Fibroblast of skin of right biceps (primary cell): ENCODE data around the gene MALAT1.

Experiments used
- DNase-seq: peaks from one replicate; pipeline ENCODE4 v3.0.0-alpha.2; 2013

MALAT1 gene

GRCh38 chr11:65479184-65480145 is 19.4 kb upstream of the MALAT1 start:
- peak; percentile 82 for DNase-seq

DNA sequence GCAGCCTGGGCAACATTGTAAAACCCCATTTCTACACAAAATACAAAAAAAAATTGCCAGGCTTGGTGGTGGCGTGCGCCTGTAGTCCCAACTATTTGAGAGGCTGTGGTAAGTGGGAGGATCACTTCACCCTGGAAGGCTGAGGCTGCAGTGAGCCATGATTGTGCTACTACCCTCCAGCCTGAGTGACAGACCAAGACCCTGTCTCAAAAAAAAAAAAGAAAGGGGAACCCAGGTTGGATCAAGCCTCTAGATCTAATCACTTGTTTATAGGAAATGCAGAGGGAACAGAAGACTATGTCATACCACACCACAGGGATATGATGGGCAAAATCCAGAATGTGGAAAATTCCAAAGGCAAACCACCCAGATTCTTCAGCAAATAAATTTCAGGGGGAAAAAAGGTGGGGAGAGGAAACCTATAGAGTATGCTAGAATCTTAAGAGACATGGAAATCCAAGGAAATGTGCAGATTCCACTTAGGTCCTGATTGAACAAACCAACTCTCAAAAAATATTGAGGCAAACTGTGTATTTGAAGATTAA is 16.5 kb upstream of the MALAT1 start:
- DNase-seq: peak; percentile 55

DNA sequence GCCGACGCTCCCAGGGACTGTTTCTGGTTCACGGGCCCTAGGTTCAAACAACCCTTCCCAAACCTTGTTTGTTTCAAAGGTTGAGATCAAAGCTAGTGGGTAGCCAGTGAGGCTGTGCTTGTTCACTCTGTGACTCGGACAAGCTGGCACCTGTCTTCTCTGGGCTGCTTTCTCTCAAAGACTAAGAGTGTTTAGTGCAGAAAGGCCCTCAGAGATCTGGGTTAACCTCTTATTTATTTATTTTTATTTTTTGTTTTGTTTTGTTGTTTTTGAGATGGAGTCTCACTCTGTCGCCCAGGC is 13.0 kb upstream of the MALAT1 start:
- DNase-seq: no peak

GRCh38 chr11:65486570-65487466 is 12.0 kb upstream of the MALAT1 start:
- DNase-seq: no peak

GRCh38 chr11:65487467-65488272 is 11.2 kb upstream of the MALAT1 start:
- peak; percentile 100 for DNase-seq

DNA sequence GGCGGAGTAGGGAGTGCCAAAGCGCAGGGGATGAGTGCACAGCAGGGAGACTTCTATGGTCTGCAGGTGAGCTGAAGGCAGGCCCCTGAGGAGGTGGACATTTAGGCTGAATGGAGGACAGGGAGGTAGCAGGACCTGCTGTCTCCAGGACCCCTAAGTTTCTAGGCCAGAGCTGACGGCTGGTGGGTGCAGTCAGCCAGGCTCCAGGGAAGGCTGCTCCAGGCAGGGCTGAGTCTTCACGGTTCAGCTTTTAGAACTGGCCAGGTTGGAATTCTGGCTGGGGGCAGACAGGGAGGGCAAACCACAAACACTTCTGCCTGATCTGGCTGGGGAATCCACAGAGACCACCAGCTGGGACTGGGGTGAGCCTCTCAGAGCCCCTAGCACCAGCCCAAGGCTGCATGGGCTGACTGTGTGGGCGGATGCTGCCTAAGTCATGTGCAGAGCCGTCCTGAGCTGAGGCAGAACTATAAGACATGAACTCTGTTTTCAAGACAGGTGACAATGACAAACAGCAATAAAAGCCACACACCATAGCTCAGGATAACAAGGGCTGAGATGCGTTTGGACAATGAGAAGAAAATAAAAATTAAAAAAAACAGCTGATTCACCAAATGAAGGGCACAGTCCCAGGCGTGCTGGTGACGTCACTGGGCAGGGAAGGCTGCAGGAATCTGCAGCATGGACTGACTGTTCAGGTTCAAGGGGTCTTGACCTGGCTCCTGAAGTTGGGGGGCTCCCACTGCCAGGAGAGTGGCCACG is 10.4 kb upstream of the MALAT1 start:
- DNase-seq: peak; percentile 62

DNA sequence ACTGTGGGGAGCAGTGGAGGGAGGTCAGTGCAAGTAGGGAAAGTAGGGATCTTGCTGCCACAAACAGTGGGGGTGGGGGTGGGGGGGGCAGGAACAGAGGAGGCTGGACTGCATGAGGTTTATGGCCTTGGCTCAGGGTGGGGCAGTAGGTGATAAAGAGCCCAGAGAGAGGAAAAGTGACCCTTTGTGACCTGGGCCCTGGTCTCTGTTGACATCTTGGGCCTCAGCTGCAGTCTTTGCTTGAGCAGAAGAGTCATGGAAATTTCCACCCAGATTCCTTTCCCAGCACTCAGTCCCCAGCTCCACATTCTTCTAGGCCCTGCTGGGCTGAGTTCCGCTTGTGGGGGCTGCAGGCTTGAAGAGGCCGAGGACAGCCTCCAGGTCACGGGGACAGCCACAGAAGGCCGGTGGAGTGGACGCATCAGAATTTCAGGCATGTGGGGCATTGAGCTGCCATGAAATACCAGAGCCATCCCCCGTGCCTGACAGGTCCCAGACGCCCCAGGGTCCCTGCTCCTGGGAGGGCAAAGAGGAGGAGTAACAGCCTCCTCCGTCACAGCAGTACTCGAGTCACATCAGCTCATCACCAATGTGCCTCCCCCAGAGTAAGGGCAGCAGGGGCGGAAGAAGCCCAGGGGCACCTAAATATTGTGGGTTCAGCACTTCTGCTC is 9.7 kb upstream of the MALAT1 start:
- peak; percentile 86 for DNase-seq

DNA sequence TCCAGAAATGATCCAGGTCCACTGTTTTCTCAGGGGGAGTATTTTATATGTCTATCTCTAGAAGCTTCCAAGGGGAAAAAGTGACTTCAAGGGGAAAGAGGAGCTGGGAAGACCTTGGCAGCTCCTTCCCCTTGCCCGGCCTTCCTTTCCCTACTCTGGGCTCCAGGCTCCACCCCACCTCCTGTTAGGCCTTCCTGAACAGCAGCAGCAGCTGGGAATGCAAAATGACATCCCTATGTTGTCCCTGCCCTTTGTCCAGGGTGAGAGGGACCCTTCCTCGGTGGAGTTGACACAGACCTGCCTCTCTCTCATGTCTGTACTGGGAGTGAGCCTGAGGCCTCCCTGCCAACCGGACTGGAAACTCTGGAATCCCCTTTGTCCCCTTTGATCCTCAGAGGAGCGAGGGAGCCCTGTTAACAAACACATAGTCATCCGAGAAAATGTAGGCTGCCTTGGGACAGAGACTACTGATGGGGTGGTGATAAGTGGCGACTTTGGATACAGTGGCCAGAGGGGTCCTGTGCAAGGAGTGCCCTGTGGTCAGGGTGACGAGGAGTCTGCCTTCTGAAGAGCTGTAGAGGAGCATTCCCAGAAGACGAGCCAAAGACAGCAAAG is 9.0 kb upstream of the MALAT1 start:
- DNase-seq: peak; percentile 41

DNA sequence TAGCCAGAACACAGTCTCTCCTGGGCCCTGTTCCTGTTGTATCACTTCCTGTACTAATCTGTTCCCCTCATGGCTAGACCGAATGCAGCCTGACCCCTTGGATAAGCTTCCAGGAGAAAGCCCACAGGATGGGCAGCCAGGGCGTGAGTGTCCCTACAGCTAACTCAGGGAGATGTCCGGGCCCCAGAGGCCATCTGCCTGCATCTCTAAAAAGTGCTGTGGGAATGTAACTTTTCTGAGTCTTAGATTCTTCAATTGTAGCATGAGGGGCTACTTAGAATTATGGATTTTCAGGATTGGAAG is 7.7 kb upstream of the MALAT1 start:
- peak; percentile 35 for DNase-seq

- peak; percentile 96 for DNase-seq
Measured at GRCh38 chr11:65491614-65492386, 7.0 kb upstream of the MALAT1 start.

- no peak for DNase-seq
Measured at GRCh38 chr11:65492387-65492636, 6.5 kb upstream of the MALAT1 start.

DNA sequence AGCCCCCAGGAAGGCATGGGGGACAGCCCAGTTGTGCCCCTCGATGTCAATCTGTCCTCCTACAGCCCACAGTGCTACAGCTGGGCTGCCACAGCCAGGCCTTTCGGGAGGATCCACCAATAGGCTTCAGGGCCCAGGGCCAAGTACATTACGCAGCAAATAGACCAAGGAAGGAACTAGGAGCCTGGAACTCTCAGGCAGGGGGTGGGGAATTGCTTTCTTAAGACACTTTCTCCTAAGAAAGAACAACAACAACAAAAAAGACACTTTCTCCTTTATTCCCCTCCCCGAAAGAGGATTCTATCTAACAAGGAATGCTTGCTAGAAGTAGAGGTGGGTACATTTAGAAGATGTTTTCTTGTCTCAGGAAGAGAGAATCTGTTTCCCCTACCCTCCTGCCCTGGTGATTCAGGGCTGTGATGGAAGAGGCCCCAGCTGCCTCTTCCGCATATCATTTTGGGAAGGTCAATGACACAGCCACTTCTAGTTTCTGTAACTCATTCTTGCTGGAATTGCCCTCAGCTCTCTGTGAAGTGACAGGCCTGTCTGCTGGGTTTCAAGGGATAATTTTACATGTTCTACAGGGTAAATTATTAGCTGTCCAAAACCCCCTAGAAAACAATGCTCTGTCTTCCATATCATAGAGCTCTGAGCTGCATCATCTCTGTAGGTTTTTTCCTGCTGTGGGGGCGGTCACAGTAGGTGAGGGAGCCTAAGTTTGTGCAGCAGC is 6.0 kb upstream of the MALAT1 start:
- DNase-seq: peak; percentile 88

DNA sequence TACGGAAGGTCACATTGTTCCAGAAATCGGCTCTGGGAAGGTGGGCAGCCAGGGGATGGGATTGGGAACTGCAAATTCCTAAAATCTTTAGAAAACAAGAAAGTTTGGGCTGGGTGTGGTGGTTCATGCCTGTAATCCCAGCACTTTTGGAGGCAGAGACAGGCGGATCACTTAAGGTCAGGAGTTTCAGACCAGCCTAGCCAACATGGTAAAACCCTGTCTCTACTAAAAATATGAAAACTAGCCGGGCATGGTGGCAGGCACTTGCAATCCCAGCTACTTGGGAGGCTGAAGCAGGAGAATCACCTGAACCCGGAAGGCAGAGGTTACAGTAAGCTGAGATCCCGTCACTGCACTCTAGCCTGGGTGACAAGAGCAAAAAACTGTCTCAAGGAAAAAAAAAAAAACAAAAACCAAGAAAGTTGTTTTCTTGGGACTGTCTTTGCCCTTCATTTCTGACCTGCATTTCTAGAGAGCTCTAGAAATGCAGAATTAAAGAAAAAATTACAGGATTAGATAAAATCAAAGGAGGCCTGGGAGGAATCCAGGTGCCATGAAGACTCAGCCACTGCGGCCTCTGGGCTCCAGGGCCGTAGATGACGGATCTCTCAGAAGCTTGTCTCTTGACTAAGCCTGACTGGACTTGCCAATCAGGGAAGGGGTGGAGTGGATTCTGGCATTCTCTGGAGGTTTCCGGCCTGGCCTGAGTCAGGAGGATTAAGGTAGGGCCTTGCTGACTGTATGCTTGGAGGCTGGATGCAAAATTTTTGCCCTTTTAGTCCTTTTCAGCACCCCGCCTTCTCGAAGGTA is 5.3 kb upstream of the MALAT1 start:
- peak; percentile 97 for DNase-seq

DNA sequence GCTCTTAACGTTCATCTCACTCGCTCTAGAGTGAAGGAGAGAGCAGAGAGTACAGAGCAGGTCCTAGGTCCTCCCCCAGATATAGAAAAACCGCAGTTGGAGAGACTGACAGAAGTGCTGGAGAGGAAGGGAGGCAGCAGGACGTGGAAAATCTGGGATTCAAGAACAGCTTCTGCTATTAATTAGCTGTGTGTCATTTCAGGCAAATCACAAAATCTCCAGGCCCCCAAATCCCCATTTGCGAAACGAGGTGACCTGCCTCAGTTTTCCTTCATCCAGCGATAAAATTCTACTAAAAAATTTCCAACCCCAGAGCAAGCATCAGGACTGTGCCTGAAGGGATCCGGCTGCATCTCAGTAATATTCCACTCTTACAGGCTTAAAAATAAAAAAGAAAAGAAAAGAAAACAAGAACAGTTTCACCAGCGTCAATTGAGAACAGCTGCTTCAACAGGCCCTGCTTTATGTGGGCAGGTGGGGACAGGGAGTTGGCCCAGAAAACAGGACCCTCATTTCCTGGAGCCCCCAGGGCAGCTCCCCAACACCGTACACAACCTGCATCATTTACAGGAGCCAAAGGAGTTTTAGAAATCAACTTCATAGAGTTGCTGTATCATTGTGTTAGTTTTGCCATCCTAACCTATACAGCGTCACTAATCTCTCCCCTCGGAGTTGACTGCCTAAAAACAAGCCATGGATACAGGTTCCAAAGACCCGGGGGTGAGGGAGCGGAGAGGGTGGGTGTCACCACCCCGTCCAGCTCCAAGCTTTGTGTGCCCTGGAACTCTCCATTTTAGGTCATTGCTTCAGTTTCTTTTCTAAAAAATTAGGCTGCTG is 2.3 kb upstream of the MALAT1 start:
- peak; percentile 79 for DNase-seq

- peak; percentile 99 for DNase-seq
Measured at GRCh38 chr11:65497141-65498041, 1.5 kb upstream of the MALAT1 start.

- DNase-seq: peak; percentile 73
Measured at GRCh38 chr11:65498042-65498726, 661 bp upstream of the MALAT1 start.

- DNase-seq: no peak
Measured at GRCh38 chr11:65498727-65498976, 193 bp upstream of the MALAT1 start.
